ENCODE data around the gene B4GAT1. TPM values are rescaled to one million over a fixed set of nuclear protein-coding genes. Genes with fewer than 3 reads are reported as not detected.

The B4GAT1 gene
- polyA plus RNA-seq, 1 of the 3 experiments (the other 2 are of a cell fraction), result 26.4 TPM

- TF ChIP-seq CTCF (IDR thresholded peaks at IDR 0.05) (no peak), SIN3A (IDR thresholded peaks at IDR 0.05; ENCODE audit: borderline replicate concordance, low read depth, low read length) (peak; percentile 97; the same call in 1 of the 2 replicates), FOXM1 (IDR thresholded peaks at IDR 0.05; ENCODE audit: low read depth) (no peak), MEF2A (IDR thresholded peaks at IDR 0.05; ENCODE audit: borderline replicate concordance, low read depth) (no peak), PBX3 (IDR thresholded peaks at IDR 0.05) (peak; percentile 12; the same call in 1 of the 2 replicates), TEAD4 (IDR thresholded peaks at IDR 0.05; ENCODE audit: borderline replicate concordance, insufficient read depth) (0 out of 2 replicates have a peak, but pooled peaks have one; percentile 9), EP300 (IDR thresholded peaks at IDR 0.05; ENCODE audit: borderline replicate concordance in 1 of 2, low read depth in 1 of 2, low read length in 1 of 2) (no peak), YY1 (IDR thresholded peaks at IDR 0.05; ENCODE audit: low read depth) (peak; percentile 49), RCOR1 (IDR thresholded peaks at IDR 0.05; ENCODE audit: low read length) (no peak), TAF1 (IDR thresholded peaks at IDR 0.05; ENCODE audit: borderline replicate concordance, low read depth, low read length) (peak; percentile 71)
Measured at GRCh38 chr11:66344550-66345315, 2.7 kb downstream of the B4GAT1 start, which contains the start of gene BRMS1 (continued).

DNA sequence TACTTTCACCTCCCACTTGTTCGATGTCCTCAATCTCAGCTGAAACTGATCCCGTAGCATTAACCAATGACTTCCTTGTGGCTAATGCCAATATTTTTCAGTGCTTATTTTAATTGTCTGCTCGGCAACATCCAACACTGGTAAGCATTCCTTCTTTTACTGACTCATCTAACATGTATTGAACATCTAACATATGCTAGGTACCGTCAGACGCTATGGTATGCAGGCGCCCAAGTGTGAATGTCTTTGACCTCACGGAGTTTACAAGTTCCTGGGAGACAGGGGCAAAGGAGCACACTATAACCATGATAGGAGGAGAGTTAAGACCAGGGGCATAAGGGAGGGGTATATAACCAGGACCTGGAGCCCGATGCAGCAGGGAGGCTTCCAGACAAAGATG, 4.3 kb downstream of the B4GAT1 start:
- WGBS (ENCODE audit: low lambda C conversion rate), result 94% methylated on average over 8 of the region's 8 CpGs
- H3K9me3 ChIP-seq, result no peaks in the 10 kb centered on the region
- DNase-seq, result no peak
- 0 out of 4 replicates have a peak overlapping the region, but pooled peaks of 1 of the 2 experiments have one; percentile 95 for H3K4me3 ChIP-seq (ENCODE audit: low read depth in 2 of 2, low read length in 1 of 2)
- H2AFZ ChIP-seq (ENCODE audit: low read depth), result no peak overlapping the region
- ChIA-PET POLR2A (no interaction called here), CTCF (interaction anchor here (5.5 to 6.6 kb wide), 2 partner anchors 9 to 30 kb away, joined by 33 to 62 read pairs; partner anchors contain the start of gene RIN1)
- no peaks in the 10 kb centered on the region for H3K27me3 ChIP-seq (ENCODE audit: insufficient read depth)
- H3F3A ChIP-seq (replicated peaks; ENCODE audit: insufficient read depth), result peaks cover 10% of the 10 kb centered on the region
- peaks cover 25 to 42% of the 10 kb centered on the region in 2 experiments for H3K4me1 ChIP-seq (ENCODE audit: control insufficient read depth in 1 of 2, insufficient read depth in 2 of 2, low read depth in 1 of 2, low read length in 1 of 2)
- peak overlapping the region; percentile 96; the same call in 1 of the 2 replicates for H3K4me2 ChIP-seq
- peaks cover 7 to 36% of the 10 kb centered on the region in 2 experiments for H3K36me3 ChIP-seq (replicated peaks in 1 of 2; ENCODE audit: control insufficient read depth in 1 of 2, insufficient read depth in 2 of 2, low read length in 1 of 2)
- H3K79me2 ChIP-seq (ENCODE audit: insufficient read depth), result peaks cover 27% of the 10 kb centered on the region
- H3K9me2 ChIP-seq, result no peaks in the 10 kb centered on the region
- no peaks in the 10 kb centered on the region for H4K20me1 ChIP-seq (ENCODE audit: insufficient read depth)
- H3K9ac ChIP-seq, result no peak overlapping the region
- no peak overlapping the region for H3K27ac ChIP-seq (ENCODE audit: low read depth in 2 of 2, low read length in 1 of 2)
- TF ChIP-seq FOXM1 (IDR thresholded peaks at IDR 0.05; ENCODE audit: low read depth) (no peak), RAD21 (IDR thresholded peaks at IDR 0.05; ENCODE audit: low read length) (no peak), ELF1 (IDR thresholded peaks at IDR 0.05) (no peak), MXI1 (IDR thresholded peaks at IDR 0.05; ENCODE audit: low read depth, low read length) (no peak), SMC3 (IDR thresholded peaks at IDR 0.05; ENCODE audit: low read depth, low read length) (no peak), TCF12 (IDR thresholded peaks at IDR 0.05) (no peak), JUND (IDR thresholded peaks at IDR 0.05) (no peak), YY1 (IDR thresholded peaks at IDR 0.05; ENCODE audit: low read depth) (no peak), NFIC (IDR thresholded peaks at IDR 0.05; ENCODE audit: borderline replicate concordance) (no peak), GATA2 (CRISPR knock-in tag; IDR thresholded peaks at IDR 0.05) (no peak), EP300 (IDR thresholded peaks at IDR 0.05; ENCODE audit: borderline replicate concordance in 1 of 2, low read depth in 1 of 2, low read length in 1 of 2) (no peak), EZH2phosphoT487 (IDR thresholded peaks at IDR 0.05; ENCODE audit: borderline replicate concordance, low read depth) (no peak), GABPA (IDR thresholded peaks at IDR 0.05; ENCODE audit: low read depth) (no peak), POLR2AphosphoS5 (IDR thresholded peaks at IDR 0.05; ENCODE audit: low read depth, low read length) (no peak), SIN3A (IDR thresholded peaks at IDR 0.05; ENCODE audit: borderline replicate concordance, low read depth, low read length) (no peak)
- TF ChIP-seq, protein P1, sequence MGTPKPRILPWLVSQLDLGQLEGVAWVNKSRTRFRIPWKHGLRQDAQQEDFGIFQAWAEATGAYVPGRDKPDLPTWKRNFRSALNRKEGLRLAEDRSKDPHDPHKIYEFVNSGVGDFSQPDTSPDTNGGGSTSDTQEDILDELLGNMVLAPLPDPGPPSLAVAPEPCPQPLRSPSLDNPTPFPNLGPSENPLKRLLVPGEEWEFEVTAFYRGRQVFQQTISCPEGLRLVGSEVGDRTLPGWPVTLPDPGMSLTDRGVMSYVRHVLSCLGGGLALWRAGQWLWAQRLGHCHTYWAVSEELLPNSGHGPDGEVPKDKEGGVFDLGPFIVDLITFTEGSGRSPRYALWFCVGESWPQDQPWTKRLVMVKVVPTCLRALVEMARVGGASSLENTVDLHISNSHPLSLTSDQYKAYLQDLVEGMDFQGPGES (IDR thresholded peaks at IDR 0.05; ENCODE audit: low read depth, low read length), result no peak
- TF ChIP-seq, protein P2, sequence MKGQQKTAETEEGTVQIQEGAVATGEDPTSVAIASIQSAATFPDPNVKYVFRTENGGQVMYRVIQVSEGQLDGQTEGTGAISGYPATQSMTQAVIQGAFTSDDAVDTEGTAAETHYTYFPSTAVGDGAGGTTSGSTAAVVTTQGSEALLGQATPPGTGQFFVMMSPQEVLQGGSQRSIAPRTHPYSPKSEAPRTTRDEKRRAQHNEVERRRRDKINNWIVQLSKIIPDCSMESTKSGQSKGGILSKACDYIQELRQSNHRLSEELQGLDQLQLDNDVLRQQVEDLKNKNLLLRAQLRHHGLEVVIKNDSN (IDR thresholded peaks at IDR 0.05; ENCODE audit: borderline replicate concordance, low read depth), result no peak

Data from SK-N-SH (cell line).